Measurements from ENCODE around the gene FEZF1. TPM values are rescaled to one million over a fixed set of nuclear protein-coding genes. Genes with fewer than 3 reads are reported as not detected.

Gene FEZF1
- polyA plus RNA-seq, 1 donor from 2014 or later = 1.1 TPM

Other genes starting within 250 kb of the FEZF1 start
- gene AASS, start 160.5 kb downstream of the FEZF1 start, polyA plus RNA-seq = 9.7 and 12.5 TPM in 2 replicates